ENCODE measurements around the gene MYO1E. TPM values are rescaled to one million over a fixed set of nuclear protein-coding genes. Genes with fewer than 3 reads are reported as not detected.

Gene MYO1E
- total and polyA plus RNA-seq, 2 of the 4 experiments (the other 2 are of a cell fraction): 13.4 to 37.3 TPM

DNA sequence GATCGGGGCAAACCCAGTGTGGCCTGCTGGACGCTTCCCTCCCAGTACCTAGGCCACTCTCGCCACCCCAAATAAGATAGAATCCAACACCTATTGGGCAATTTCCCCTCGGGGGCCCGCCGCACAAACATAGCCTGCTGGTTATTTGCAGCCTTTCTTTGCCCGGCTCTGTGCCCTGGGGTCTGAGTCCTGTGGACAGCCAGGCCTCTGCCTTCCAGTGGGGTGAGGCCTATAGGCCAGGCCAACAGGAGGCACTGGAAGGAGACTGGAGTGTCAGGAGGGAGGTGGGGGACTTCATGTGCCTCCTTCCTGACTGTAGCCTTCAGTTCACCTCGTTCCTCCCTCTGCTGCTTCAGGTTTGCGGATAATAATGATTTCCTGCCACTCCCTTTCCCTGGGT is 213.5 kb downstream of the MYO1E start:
- no peak overlapping the region for H4K91ac ChIP-seq (ENCODE audit: insufficient read depth, low read depth, low read length)
- intact Hi-C loops (cut with micrococcal nuclease) (no loop called here), dilution Hi-C loops (cut with HindIII; ENCODE audit: low sequenced_read_pairs, unreplicated experiment) (no loop called here), in situ Hi-C loops (cut with MboI; ENCODE audit: low sequenced_read_pairs) (no loop called here)
- H3K14ac ChIP-seq (replicated peaks; ENCODE audit: low read depth, low read length): no peak overlapping the region
- no peaks in the 10 kb centered on the region for H4K20me1 ChIP-seq (ENCODE audit: insufficient read depth, low read length)
- H3K36me3 ChIP-seq (ENCODE audit: control insufficient read depth, insufficient read depth, low read length): peaks cover 26% of the 10 kb centered on the region
- H3K18ac ChIP-seq (ENCODE audit: low read depth, low read length): no peak overlapping the region
- H3K23ac ChIP-seq (ENCODE audit: low read depth, low read length): no peak overlapping the region
- no peak overlapping the region for H3K4ac ChIP-seq (ENCODE audit: low read depth, low read length)
- DNase-seq: no peak
- ChIA-PET POLR2A (ENCODE audit: unreplicated experiment) (no interaction called here), CTCF (no interaction called here)
- no peaks in the 10 kb centered on the region for H3K79me1 ChIP-seq (ENCODE audit: low read depth in 1 of 2, low read length in 2 of 2)
- no peak overlapping the region for H2BK120ac ChIP-seq (ENCODE audit: low read depth, low read length)
- no peaks in the 10 kb centered on the region for H3K9me3 ChIP-seq (ENCODE audit: control insufficient read depth, insufficient read depth, low read length)
- 0 out of 2 replicates have a peak, but pooled peaks cover 2% of the 10 kb centered on the region for H3K9me1 ChIP-seq (ENCODE audit: insufficient read depth, low read length)
- no peak overlapping the region for H3K56ac ChIP-seq (ENCODE audit: extremely low read depth, insufficient read depth, low read length)
- H2AK9ac ChIP-seq (replicated peaks; ENCODE audit: low read depth, low read length, poor library complexity): no peak overlapping the region
- no peaks in the 10 kb centered on the region for H3K4me1 ChIP-seq (ENCODE audit: control insufficient read depth, insufficient read depth, low read length)
- no peak overlapping the region for H4K8ac ChIP-seq (ENCODE audit: low read depth in 2 of 2, low read length in 2 of 2)
- H4K5ac ChIP-seq (ENCODE audit: low read depth, low read length): no peak overlapping the region
- no CpG with 5 or more reads among the region's 9 CpGs for WGBS, 2 experiments (ENCODE audit: extremely low coverage in 2 of 2, insufficient read length in 1 of 2)
- H3K9ac ChIP-seq (ENCODE audit: low read depth, low read length): no peak overlapping the region
- H2AK5ac ChIP-seq (ENCODE audit: low read depth, low read length): no peak overlapping the region
- no peak overlapping the region for H2BK15ac ChIP-seq (ENCODE audit: low read depth, low read length)
- TF ChIP-seq RFX5 (IDR thresholded peaks at IDR 0.05; ENCODE audit: low read depth, low read length) (no peak), NFE2L2 (IDR thresholded peaks at IDR 0.05; ENCODE audit: low read depth, low read length) (no peak), MXI1 (IDR thresholded peaks at IDR 0.05; ENCODE audit: borderline replicate concordance, low read depth, low read length) (no peak), RAD21 (IDR thresholded peaks at IDR 0.05; ENCODE audit: low read length) (no peak), RCOR1 (IDR thresholded peaks at IDR 0.05; ENCODE audit: insufficient replicate concordance, low read length) (no peak), CEBPB (IDR thresholded peaks at IDR 0.05; ENCODE audit: low read depth, low read length) (no peak)
- TF ChIP-seq, protein P1, sequence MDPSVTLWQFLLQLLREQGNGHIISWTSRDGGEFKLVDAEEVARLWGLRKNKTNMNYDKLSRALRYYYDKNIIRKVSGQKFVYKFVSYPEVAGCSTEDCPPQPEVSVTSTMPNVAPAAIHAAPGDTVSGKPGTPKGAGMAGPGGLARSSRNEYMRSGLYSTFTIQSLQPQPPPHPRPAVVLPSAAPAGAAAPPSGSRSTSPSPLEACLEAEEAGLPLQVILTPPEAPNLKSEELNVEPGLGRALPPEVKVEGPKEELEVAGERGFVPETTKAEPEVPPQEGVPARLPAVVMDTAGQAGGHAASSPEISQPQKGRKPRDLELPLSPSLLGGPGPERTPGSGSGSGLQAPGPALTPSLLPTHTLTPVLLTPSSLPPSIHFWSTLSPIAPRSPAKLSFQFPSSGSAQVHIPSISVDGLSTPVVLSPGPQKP (IDR thresholded peaks at IDR 0.05; ENCODE audit: borderline replicate concordance, low read depth, low read length): no peak
- TF ChIP-seq, protein P2, sequence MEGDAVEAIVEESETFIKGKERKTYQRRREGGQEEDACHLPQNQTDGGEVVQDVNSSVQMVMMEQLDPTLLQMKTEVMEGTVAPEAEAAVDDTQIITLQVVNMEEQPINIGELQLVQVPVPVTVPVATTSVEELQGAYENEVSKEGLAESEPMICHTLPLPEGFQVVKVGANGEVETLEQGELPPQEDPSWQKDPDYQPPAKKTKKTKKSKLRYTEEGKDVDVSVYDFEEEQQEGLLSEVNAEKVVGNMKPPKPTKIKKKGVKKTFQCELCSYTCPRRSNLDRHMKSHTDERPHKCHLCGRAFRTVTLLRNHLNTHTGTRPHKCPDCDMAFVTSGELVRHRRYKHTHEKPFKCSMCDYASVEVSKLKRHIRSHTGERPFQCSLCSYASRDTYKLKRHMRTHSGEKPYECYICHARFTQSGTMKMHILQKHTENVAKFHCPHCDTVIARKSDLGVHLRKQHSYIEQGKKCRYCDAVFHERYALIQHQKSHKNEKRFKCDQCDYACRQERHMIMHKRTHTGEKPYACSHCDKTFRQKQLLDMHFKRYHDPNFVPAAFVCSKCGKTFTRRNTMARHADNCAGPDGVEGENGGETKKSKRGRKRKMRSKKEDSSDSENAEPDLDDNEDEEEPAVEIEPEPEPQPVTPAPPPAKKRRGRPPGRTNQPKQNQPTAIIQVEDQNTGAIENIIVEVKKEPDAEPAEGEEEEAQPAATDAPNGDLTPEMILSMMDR (conservative IDR thresholded peaks at IDR 0.05; ENCODE audit: low read depth, low read length): no peak
- TF ChIP-seq, protein P3, sequence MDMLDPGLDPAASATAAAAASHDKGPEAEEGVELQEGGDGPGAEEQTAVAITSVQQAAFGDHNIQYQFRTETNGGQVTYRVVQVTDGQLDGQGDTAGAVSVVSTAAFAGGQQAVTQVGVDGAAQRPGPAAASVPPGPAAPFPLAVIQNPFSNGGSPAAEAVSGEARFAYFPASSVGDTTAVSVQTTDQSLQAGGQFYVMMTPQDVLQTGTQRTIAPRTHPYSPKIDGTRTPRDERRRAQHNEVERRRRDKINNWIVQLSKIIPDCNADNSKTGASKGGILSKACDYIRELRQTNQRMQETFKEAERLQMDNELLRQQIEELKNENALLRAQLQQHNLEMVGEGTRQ (IDR thresholded peaks at IDR 0.05; ENCODE audit: low read depth, low read length): no peak
- no peak for ATAC-seq (ENCODE audit: low read depth)
- H2BK5ac ChIP-seq (ENCODE audit: low read depth, low read length, poor library complexity, severe bottlenecking): no peak overlapping the region
- BruUV-seq (replicated peaks): no TSS peak
- no peak overlapping the region for H3K4me3 ChIP-seq (ENCODE audit: insufficient read depth, low read depth, low read length)
- no peak overlapping the region for H3K27ac ChIP-seq (ENCODE audit: insufficient read depth, low read length)
- no peak overlapping the region for H2AFZ ChIP-seq (replicated peaks; ENCODE audit: low read length, poor library complexity)
- H2BK20ac ChIP-seq (ENCODE audit: low read depth, low read length): no peak overlapping the region
- H3K4me2 ChIP-seq (ENCODE audit: low read depth, low read length): no peak overlapping the region
- no peaks in the 10 kb centered on the region for H3K27me3 ChIP-seq (ENCODE audit: control insufficient read depth, insufficient read depth, low read length)

All from IMR-90 (cell line).